Osteoblast (primary cell): ENCODE data around the gene CAMTA1. TPM values are rescaled to one million over a fixed set of nuclear protein-coding genes. Genes with fewer than 3 reads are reported as not detected.

ENCODE experiments used
- DNase-seq: peaks from one replicate; pipeline ENCODE4 v3.0.0; 2011; ENCODE audit warnings: low spot score, mixed read lengths; ENCODE audit not compliant: insufficient read length; ENCODE audit errors: missing footprints
- H2AFZ ChIP-seq: 2 replicates; pipeline ENCODE4 v1.6.0; 2011; ENCODE audit warnings: mild to moderate bottlenecking, low read length
- H3K27ac ChIP-seq: 2 replicates; pipeline ENCODE4 v1.5.1; 2011; ENCODE audit warnings: mild to moderate bottlenecking, low read depth, low read length, moderate library complexity
- H3K27me3 ChIP-seq: 2 replicates; pipeline ENCODE4 v1.6.0; 2012; ENCODE audit warnings: mild to moderate bottlenecking, control low read depth, inconsistent platforms, low read length, moderate library complexity; ENCODE audit not compliant: insufficient read depth
- H3K36me3 ChIP-seq: 2 replicates; pipeline ENCODE4 v1.5.1; 2011; ENCODE audit warnings: mild to moderate bottlenecking, low read length, control low read depth, moderate library complexity; ENCODE audit not compliant: insufficient read depth
- H3K4me1 ChIP-seq: 2 replicates; pipeline ENCODE4 v1.5.1; 2011; ENCODE audit warnings: mild to moderate bottlenecking, low read length, control low read depth, moderate library complexity; ENCODE audit not compliant: insufficient read depth
- H3K4me2 ChIP-seq: 2 replicates; pipeline ENCODE4 v1.6.0; 2011; ENCODE audit warnings: mild to moderate bottlenecking, low read length; ENCODE audit not compliant: insufficient read depth
- H3K4me3 ChIP-seq: fragments of 200-600 bp; sonication (generic); 3 replicates; pipeline ENCODE4 v1.5.1; 2012; ENCODE audit warnings: mild to moderate bottlenecking, low read length, inconsistent platforms; ENCODE audit not compliant: insufficient read depth
- H3K79me2 ChIP-seq: 2 replicates; pipeline ENCODE4 v1.6.0; 2012; ENCODE audit warnings: mild to moderate bottlenecking, low read length, control low read depth, inconsistent platforms; ENCODE audit not compliant: insufficient read depth
- H3K9me3 ChIP-seq: 2 replicates; pipeline ENCODE4 v1.5.1; 2011; ENCODE audit warnings: low read depth, low read length, control low read depth
- H4K20me1 ChIP-seq: 2 replicates; pipeline ENCODE4 v1.6.0; 2012; ENCODE audit warnings: mild to moderate bottlenecking, low read length, control low read depth; ENCODE audit not compliant: insufficient read depth
- total RNA-seq: library from RNA; depleted of rRNA; stranded (reverse); fragments of >200 nt; gene quantifications from 2 replicates; pipeline ENCODE4 v1.2.3, GENCODE V29; 2012
- TF ChIP-seq, protein P1 (sequence below): IDR thresholded peaks from 2 replicates; pipeline ENCODE4 v1.5.1; 2011; ENCODE audit warnings: mild to moderate bottlenecking, low read depth, low read length, moderate library complexity; ENCODE audit errors: extremely low read depth

CAMTA1 gene
- total RNA-seq, 1 donor, result 47.4 TPM

- TF ChIP-seq, protein P1, sequence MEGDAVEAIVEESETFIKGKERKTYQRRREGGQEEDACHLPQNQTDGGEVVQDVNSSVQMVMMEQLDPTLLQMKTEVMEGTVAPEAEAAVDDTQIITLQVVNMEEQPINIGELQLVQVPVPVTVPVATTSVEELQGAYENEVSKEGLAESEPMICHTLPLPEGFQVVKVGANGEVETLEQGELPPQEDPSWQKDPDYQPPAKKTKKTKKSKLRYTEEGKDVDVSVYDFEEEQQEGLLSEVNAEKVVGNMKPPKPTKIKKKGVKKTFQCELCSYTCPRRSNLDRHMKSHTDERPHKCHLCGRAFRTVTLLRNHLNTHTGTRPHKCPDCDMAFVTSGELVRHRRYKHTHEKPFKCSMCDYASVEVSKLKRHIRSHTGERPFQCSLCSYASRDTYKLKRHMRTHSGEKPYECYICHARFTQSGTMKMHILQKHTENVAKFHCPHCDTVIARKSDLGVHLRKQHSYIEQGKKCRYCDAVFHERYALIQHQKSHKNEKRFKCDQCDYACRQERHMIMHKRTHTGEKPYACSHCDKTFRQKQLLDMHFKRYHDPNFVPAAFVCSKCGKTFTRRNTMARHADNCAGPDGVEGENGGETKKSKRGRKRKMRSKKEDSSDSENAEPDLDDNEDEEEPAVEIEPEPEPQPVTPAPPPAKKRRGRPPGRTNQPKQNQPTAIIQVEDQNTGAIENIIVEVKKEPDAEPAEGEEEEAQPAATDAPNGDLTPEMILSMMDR, result no peak
- DNase-seq, result peak; percentile 54
- Histone ChIP-seq H3K4me3 (no peak overlapping the region), H3K9me3 (no peaks in the 10 kb centered on the region), H3K4me2 (no peak overlapping the region), H3K27ac (no peak overlapping the region), H3K27me3 (peaks cover 16% of the 10 kb centered on the region), H3K36me3 (no peaks in the 10 kb centered on the region), H3K4me1 (no peaks in the 10 kb centered on the region), H3K79me2 (no peaks in the 10 kb centered on the region), H4K20me1 (no peaks in the 10 kb centered on the region), H2AFZ (no peak overlapping the region)
These were observed 847.4 kb downstream of the CAMTA1 start for GRCh38 chr1:7632681-7633080.

DNA sequence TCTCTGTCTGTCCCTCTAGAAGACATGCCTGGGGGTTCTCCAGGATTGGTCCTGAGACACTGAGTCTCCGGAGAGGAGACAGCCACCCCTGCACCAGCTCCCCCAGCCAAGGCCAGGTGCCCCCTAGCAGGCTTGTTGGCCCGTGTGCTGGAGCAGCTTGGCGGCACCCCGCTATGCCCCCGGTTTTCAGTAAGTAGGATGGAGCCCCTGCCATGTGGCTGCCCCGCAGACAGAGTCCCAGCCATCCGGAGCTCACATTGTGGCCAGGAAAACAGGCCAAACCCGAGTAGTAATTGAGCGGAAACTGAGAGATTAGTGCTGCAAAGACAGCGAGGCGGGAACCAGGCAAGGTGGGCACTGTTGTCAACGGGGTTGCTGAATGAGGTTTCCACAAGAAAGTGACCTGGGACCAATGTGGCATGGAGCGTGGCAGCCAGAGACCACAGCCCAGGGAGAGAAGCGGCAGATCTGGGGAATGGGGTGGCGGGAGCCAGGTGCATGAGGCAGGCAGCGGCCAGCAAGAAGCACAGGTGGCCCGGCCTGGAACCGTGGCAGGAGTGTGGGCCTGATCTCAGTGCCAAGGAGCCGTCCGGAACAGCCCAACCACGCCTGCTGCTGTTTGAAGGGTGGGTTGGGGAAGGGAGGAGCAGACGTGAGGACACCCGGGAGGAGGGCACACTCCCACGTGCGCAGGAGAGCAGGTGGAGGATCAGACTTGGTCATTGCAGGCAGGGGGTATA is 848.4 kb downstream of the CAMTA1 start:
- Histone ChIP-seq H2AFZ (no peak overlapping the region), H3K79me2 (no peaks in the 10 kb centered on the region), H4K20me1 (no peaks in the 10 kb centered on the region), H3K27ac (no peak overlapping the region), H3K4me2 (no peak overlapping the region), H3K9me3 (no peaks in the 10 kb centered on the region), H3K27me3 (peaks cover 13% of the 10 kb centered on the region), H3K4me1 (no peaks in the 10 kb centered on the region), H3K4me3 (no peak overlapping the region), H3K36me3 (no peaks in the 10 kb centered on the region)
- TF ChIP-seq, protein P1, result no peak
- DNase-seq, result peak; percentile 64

- Histone ChIP-seq H3K27ac (no peak overlapping the region), H2AFZ (no peak overlapping the region), H3K27me3 (peaks cover 13% of the 10 kb centered on the region), H3K36me3 (no peaks in the 10 kb centered on the region), H3K4me1 (no peaks in the 10 kb centered on the region), H3K9me3 (no peaks in the 10 kb centered on the region), H3K79me2 (no peaks in the 10 kb centered on the region), H4K20me1 (no peaks in the 10 kb centered on the region), H3K4me2 (no peak overlapping the region), H3K4me3 (no peak overlapping the region)
- TF ChIP-seq, protein P1, result no peak
- DNase-seq, result peak; percentile 90
These were observed 849.4 kb downstream of the CAMTA1 start for GRCh38 chr1:7634546-7635240.

GRCh38 chr1:7636795-7637526 is 851.7 kb downstream of the CAMTA1 start:
- Histone ChIP-seq H3K27ac (no peak overlapping the region), H2AFZ (no peak overlapping the region), H3K4me3 (no peak overlapping the region), H3K27me3 (peaks cover 11% of the 10 kb centered on the region), H4K20me1 (no peaks in the 10 kb centered on the region), H3K79me2 (no peaks in the 10 kb centered on the region), H3K4me1 (no peaks in the 10 kb centered on the region), H3K36me3 (no peaks in the 10 kb centered on the region), H3K4me2 (no peak overlapping the region), H3K9me3 (no peaks in the 10 kb centered on the region)
- peak; percentile 67 for DNase-seq
- TF ChIP-seq, protein P1, result no peak
